Stimulated activated CD4-positive, alpha-beta T cell treated with anti-CD3 and anti-CD28 coated beads, Interleukin-1b, Interleukin-23, amount 100 ng/mL, for 4 hours (primary cell): ENCODE results near the gene RPL3.

Experiments
- DNase-seq, 2 donors: peaks; one replicate each; pipeline ENCODE4 v3.0.0-alpha.2; 2020; ENCODE audit warnings: low read depth in 2 of 2

Gene RPL3

DNA sequence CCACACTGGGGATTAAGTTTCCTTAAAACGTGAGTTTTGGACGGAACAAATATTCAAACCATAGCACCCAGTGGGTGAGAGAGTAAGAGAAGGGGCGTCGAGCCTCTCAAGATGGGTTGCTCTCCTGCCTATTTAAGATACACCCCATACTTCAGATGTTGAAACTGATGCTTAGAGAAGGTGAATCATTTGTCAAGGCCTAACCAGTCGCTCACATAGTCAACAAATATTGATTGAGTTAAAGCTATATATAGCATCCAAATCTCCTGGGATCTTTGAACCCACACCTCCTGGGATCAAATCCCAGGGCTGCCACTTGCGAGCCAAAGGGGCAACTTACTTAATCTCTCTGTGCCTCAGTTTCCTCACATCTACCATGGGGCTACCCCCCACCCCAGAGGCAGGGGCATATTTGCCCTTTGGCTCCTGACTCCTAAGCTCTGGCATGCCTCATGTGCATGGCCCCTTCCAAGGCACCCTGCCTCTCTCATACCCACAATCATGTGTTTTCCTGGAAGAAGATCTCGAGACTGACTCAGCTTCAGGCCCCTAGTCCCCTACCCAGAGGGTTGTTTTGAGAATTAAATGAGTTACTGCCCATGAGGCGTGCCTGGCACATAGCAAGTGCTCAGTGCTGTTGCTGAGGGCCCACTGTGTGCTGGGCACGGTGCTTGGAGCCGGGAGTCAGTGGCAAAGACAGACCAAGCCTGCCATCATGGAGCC, 55.6 kb downstream of the RPL3 start:
- DNase-seq = no peak
